Measurements from ENCODE around the gene ZNF584. TPM values are rescaled to one million over a fixed set of nuclear protein-coding genes. Genes with fewer than 3 reads are reported as not detected.

Gene ZNF584
- total and polyA plus RNA-seq, 4 donors, result 13.8 to 18.3 (median 16.1) TPM

Small RNAs within 50 kb of the gene (small RNA-seq; reads per million reads assigned to genes)
- gene MIR4754 (ENCODE audit: low replicate concordance), result not detected
- gene RNA5SP473 (ENCODE audit: low replicate concordance), result not detected

Other genes with a start within 250 kb of the ZNF584 start
- 10 to 100 TPM; 18.8 to 25.0 TPM for gene ZNF274, start 225.6 kb upstream of the ZNF584 start, total RNA-seq
- 10 to 100 TPM; 23.0 to 28.5 TPM for gene ZNF274, start 225.6 kb upstream of the ZNF584 start, polyA plus RNA-seq (ENCODE audit: insufficient read length in 2 of 2)
- gene ZNF544, start 179.7 kb upstream of the ZNF584 start, total RNA-seq, result 10 to 100 TPM; 46.3 to 52.6 TPM
- 10 to 100 TPM; 28.9 to 40.4 TPM for gene ZNF544, start 179.7 kb upstream of the ZNF584 start, polyA plus RNA-seq (ENCODE audit: insufficient read length in 2 of 2)
- 10 to 100 TPM in 1 of 2 donors, 1 to 10 TPM in 1; 9.5 to 12.0 TPM for gene ZNF8, start 129.7 kb upstream of the ZNF584 start, total RNA-seq
- gene ZNF8, start 129.7 kb upstream of the ZNF584 start, polyA plus RNA-seq (ENCODE audit: insufficient read length in 2 of 2), result 10 to 100 TPM in 1 of 2 donors, 1 to 10 TPM in 1; 8.2 to 13.9 TPM
- gene ERVK3-1, start 103.3 kb upstream of the ZNF584 start, total RNA-seq, result 10 to 100 TPM; 33.9 to 49.3 TPM
- gene ERVK3-1, start 103.3 kb upstream of the ZNF584 start, polyA plus RNA-seq (ENCODE audit: insufficient read length in 2 of 2), result 10 to 100 TPM; 65.3 to 68.5 TPM
- gene ZSCAN22, start 81.7 kb upstream of the ZNF584 start, total RNA-seq, result 1 to 10 TPM; 2.3 to 3.4 TPM
- 1 to 10 TPM; 3.1 to 3.4 TPM for gene ZSCAN22, start 81.7 kb upstream of the ZNF584 start, polyA plus RNA-seq (ENCODE audit: insufficient read length in 2 of 2)
- 10 to 100 TPM in 1 of 2 donors, 1 to 10 TPM in 1; 2.0 to 10.8 TPM for gene A1BG, start 55.2 kb upstream of the ZNF584 start, total RNA-seq
- 1 to 10 TPM; 5.0 TPM for gene A1BG, start 55.2 kb upstream of the ZNF584 start, polyA plus RNA-seq (ENCODE audit: insufficient read length in 2 of 2)
- 1 to 10 TPM; 3.7 to 4.9 TPM for gene ZNF497, start 45.9 kb upstream of the ZNF584 start, total RNA-seq
- 1 to 10 TPM; 6.9 to 9.1 TPM for gene ZNF497, start 45.9 kb upstream of the ZNF584 start, polyA plus RNA-seq (ENCODE audit: insufficient read length in 2 of 2)
- gene ZNF837, start 27.6 kb upstream of the ZNF584 start, total RNA-seq, result 1 to 10 TPM in 1 of 2 donors, under 1 TPM in 1; 0.99 to 2.3 TPM
- 1 to 10 TPM; 2.6 to 3.2 TPM for gene ZNF837, start 27.6 kb upstream of the ZNF584 start, polyA plus RNA-seq (ENCODE audit: insufficient read length in 2 of 2)
- gene RPS5, start 21.4 kb upstream of the ZNF584 start, total RNA-seq, result 1,000 to 10,000 TPM in 1 of 2 donors, 100 to 1,000 TPM in 1; 925 to 1,177 TPM
- gene RPS5, start 21.4 kb upstream of the ZNF584 start, polyA plus RNA-seq (ENCODE audit: insufficient read length in 2 of 2), result 100 to 1,000 TPM; 731 to 753 TPM
- gene RNF225, start 13.0 kb upstream of the ZNF584 start, total RNA-seq, result not detected
- not detected for gene RNF225, start 13.0 kb upstream of the ZNF584 start, polyA plus RNA-seq (ENCODE audit: insufficient read length in 2 of 2)
- gene ZNF132, start 31.5 kb downstream of the ZNF584 start, total RNA-seq, result 10 to 100 TPM; 11.8 to 20.7 TPM
- 10 to 100 TPM; 11.1 to 12.4 TPM for gene ZNF132, start 31.5 kb downstream of the ZNF584 start, polyA plus RNA-seq (ENCODE audit: insufficient read length in 2 of 2)
- gene ZNF324B, start 43.0 kb downstream of the ZNF584 start, total RNA-seq, result 10 to 100 TPM in 1 of 2 donors, 1 to 10 TPM in 1; 8.2 to 10.1 TPM
- gene ZNF324B, start 43.0 kb downstream of the ZNF584 start, polyA plus RNA-seq (ENCODE audit: insufficient read length in 2 of 2), result 1 to 10 TPM; 7.3 to 9.8 TPM
- 10 to 100 TPM; 12.2 to 14.5 TPM for gene ZNF324, start 58.4 kb downstream of the ZNF584 start, total RNA-seq
- gene ZNF324, start 58.4 kb downstream of the ZNF584 start, polyA plus RNA-seq (ENCODE audit: insufficient read length in 2 of 2), result 10 to 100 TPM; 12.9 to 15.2 TPM
- gene ZNF446, start 67.7 kb downstream of the ZNF584 start, total RNA-seq, result 10 to 100 TPM in 1 of 2 donors, 1 to 10 TPM in 1; 5.8 to 19.3 TPM
- gene ZNF446, start 67.7 kb downstream of the ZNF584 start, polyA plus RNA-seq (ENCODE audit: insufficient read length in 2 of 2), result 10 to 100 TPM; 20.6 to 21.2 TPM
- gene SLC27A5, start 103.3 kb downstream of the ZNF584 start, total RNA-seq, result 10 to 100 TPM in 1 of 2 donors, 1 to 10 TPM in 1; 9.5 to 25.5 TPM
- 10 to 100 TPM; 21.4 to 24.4 TPM for gene SLC27A5, start 103.3 kb downstream of the ZNF584 start, polyA plus RNA-seq (ENCODE audit: insufficient read length in 2 of 2)
- 1 to 10 TPM; 3.8 to 4.4 TPM for gene ZBTB45, start 111.2 kb downstream of the ZNF584 start, total RNA-seq
- gene ZBTB45, start 111.2 kb downstream of the ZNF584 start, polyA plus RNA-seq (ENCODE audit: insufficient read length in 2 of 2), result 10 to 100 TPM; 21.0 to 22.4 TPM
- 100 to 1,000 TPM; 203 to 275 TPM for gene TRIM28, start 135.4 kb downstream of the ZNF584 start, total RNA-seq
- 100 to 1,000 TPM; 499 to 522 TPM for gene TRIM28, start 135.4 kb downstream of the ZNF584 start, polyA plus RNA-seq (ENCODE audit: insufficient read length in 2 of 2)
- gene CHMP2A, start 146.5 kb downstream of the ZNF584 start, total RNA-seq, result 100 to 1,000 TPM in 1 of 2 donors, 10 to 100 TPM in 1; 47.4 to 115 TPM
- 100 to 1,000 TPM; 134 to 143 TPM for gene CHMP2A, start 146.5 kb downstream of the ZNF584 start, polyA plus RNA-seq (ENCODE audit: insufficient read length in 2 of 2)
- 10 to 100 TPM; 49.6 to 80.3 TPM for gene UBE2M, start 150.0 kb downstream of the ZNF584 start, total RNA-seq
- gene UBE2M, start 150.0 kb downstream of the ZNF584 start, polyA plus RNA-seq (ENCODE audit: insufficient read length in 2 of 2), result 100 to 1,000 TPM; 134 to 138 TPM
- 10 to 100 TPM; 10.3 to 26.5 TPM for gene MZF1, start 164.7 kb downstream of the ZNF584 start, total RNA-seq
- gene MZF1, start 164.7 kb downstream of the ZNF584 start, polyA plus RNA-seq (ENCODE audit: insufficient read length in 2 of 2), result 10 to 100 TPM; 37.7 to 51.7 TPM